Stimulated activated naive B cell treated with anti-CD40 and anti-IgM and Interleukin-4, amounts not matched to agents 10 μg/mL and 1 μg/mL and 100 μg/mL, for 72 hours (primary cell): ENCODE data around the gene TMEM170B.

ENCODE experiments used
- ATAC-seq, 2 donors: fragments of 150-1000 bp; cut with Tn5 transposase; replicated peaks; 2 replicates each; pipeline ENCODE4 v1.10.0; 2021; ENCODE audit warnings: moderate library complexity in 1 of 2
- DNase-seq: peaks from one replicate; pipeline ENCODE4 v3.0.0; 2021
- H3K27ac Mint-ChIP-seq: one replicate; pipeline ENCODE4 v1.8.0; 2022; ENCODE audit warnings: mild to moderate bottlenecking, mixed read lengths
- H3K27me3 Mint-ChIP-seq, 2 donors: one replicate each; pipeline ENCODE4 v1.8.0; 2022; ENCODE audit warnings: mixed read lengths in 2 of 2
- H3K36me3 Mint-ChIP-seq, 2 donors: one replicate each; pipeline ENCODE4 v1.8.0; 2022; ENCODE audit warnings: mixed read lengths in 2 of 2, mild to moderate bottlenecking in 1 of 2
- H3K4me1 Mint-ChIP-seq, 2 donors: one replicate each; pipeline ENCODE4 v1.8.0; 2022; ENCODE audit warnings: mixed read lengths in 2 of 2, mild to moderate bottlenecking in 1 of 2
- H3K4me3 Mint-ChIP-seq, 2 donors: one replicate each; pipeline ENCODE4 v1.8.0; 2022; ENCODE audit warnings: mild to moderate bottlenecking in 2 of 2, mixed read lengths in 2 of 2, moderate library complexity in 1 of 2
- H3K9me3 Mint-ChIP-seq, 2 donors: one replicate each; pipeline ENCODE4 v1.8.0; 2022; ENCODE audit warnings: mixed read lengths in 2 of 2, mild to moderate bottlenecking in 1 of 2

Gene TMEM170B, protein sequence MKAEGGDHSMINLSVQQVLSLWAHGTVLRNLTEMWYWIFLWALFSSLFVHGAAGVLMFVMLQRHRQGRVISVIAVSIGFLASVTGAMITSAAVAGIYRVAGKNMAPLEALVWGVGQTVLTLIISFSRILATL

DNA sequence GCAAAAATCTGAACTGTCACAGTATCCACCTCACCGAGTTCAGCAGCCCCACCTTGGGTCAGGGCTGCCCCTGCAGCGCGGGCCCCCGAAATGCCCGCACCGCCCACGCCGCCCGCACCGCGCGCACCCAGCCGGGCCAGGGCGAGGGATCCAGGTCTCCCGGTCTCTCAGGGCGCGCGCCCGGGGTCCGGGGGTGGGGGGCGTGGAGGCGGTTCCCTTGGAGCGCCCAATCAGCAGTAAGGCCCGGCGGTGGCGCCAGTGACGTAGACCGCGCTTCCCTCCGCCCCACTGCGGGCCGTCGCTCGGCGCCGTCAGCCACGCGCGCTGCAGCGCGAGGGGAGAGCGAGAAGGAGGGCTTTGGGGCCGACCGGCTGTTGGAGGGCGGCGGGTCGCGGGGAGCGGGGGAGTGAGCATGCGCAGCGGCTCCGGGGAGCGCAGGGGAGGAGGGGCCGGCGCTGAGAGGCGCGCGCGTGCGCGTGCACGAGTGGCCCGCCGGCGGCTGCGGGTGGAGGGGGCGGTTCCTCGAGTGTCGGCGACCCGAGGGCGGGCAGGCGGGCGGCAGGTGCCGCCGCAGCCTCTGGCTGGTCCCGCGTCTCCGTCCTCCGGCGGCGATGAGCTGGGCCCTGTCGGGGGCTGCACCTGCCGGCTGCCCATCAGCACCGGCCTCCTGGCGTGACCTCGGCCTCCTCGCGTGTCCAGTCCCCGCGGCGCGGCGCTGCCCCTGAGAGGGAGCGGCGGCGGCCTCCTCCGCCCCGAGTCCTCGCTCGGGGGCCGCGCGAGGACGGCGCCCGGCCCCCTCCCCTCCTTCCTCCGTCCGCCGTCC is at the start of gene TMEM170B:
TSS of gene TMEM170B (plus strand) at position 521 of the 823 bp plus-strand sequence. CDS start 529 bp downstream, outside the sequence.
- peaks cover 8% of the 10 kb centered on the region in 2 donors for H3K27me3 Mint-ChIP-seq
- peak within 1 kb of the TSS; percentile 86 to 89 for H3K4me3 Mint-ChIP-seq
- ATAC-seq (peak; percentile 98), DNase-seq (peak; percentile 96)
- peaks cover 4 to 10% of the 10 kb centered on the region in 2 donors for H3K4me1 Mint-ChIP-seq
- no peaks in the 10 kb centered on the region for H3K9me3 Mint-ChIP-seq
- peak within 1 kb of the TSS; percentile 87 for H3K27ac Mint-ChIP-seq
- H3K36me3 Mint-ChIP-seq, result no peaks in the 10 kb centered on the region

DNA sequence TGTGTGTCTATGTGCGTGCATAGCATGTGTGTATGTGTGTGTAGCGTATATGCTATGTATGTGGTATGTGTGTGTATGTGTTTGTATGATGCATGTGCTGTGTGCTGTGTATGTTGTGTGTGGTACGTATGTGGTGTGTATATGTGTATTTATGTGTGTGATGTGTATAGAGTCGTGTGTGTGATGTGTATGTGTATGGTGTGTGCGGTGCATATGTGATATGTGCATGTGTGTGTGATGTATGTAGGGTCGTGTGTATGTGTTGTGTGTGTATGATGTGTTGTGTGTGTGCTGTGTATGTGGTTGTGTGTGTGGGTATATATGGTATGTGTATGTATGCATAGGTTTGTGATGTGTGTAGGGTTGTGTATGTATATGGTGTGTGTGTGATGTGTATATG is 46.6 kb upstream of the TMEM170B start:
- no peaks in the 10 kb centered on the region for H3K36me3 Mint-ChIP-seq

DNA sequence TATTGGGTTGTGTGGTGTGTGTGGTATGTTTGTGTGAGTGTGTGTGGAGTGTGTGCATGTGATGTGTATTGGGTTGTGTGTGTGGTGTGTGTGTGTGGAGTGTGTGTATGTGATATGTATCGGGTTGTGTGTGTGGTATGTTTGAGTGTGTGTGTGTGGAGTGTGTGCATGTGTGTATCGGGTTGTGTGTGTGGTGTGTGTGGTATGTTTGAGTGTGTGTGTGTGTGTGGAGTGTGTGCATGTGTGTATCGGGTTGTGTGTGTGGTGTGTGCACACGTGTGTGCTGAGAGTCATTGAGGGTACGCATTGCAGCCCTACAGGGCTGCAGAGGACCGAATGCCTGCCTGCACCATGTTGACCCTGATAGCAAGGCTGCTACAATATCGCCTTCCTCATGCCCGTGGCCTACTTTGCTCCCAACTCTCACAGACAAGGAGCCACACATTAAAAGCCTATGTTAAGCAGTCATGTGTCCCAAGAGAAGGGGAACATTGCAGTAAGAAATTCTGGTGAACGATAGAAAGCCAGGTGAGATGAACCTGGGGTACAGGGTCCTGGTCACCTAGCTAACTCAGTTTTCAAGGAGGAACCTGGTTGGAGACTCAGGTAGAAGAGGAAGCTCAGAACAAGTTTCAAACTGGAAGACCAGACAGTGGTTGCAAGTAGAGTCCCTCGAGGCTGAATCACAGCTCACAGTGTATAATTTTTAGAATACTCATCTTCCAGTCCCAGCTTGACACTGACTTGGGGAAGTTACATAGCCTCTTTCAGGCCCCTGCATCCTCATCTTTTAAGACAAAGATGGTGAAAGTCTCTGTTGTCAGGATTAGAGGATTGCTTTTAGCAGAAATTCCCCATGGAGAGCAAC is 45.7 kb upstream of the TMEM170B start:
- ATAC-seq (peak; percentile 68 to 70), DNase-seq (no peak)
- H3K27me3 Mint-ChIP-seq, result no peaks in the 10 kb centered on the region
- H3K4me3 Mint-ChIP-seq, result no peak overlapping the region
- peaks cover 0 to 1% of the 10 kb centered on the region in 2 donors for H3K9me3 Mint-ChIP-seq
- peaks cover 21 to 29% of the 10 kb centered on the region in 2 donors for H3K4me1 Mint-ChIP-seq
- H3K27ac Mint-ChIP-seq, result no peak overlapping the region
- H3K36me3 Mint-ChIP-seq, result no peaks in the 10 kb centered on the region

More for the DNA sequence above, 46.6 kb upstream of the TMEM170B start:
- Mint-ChIP-seq H3K9me3 (peaks cover 0 to 1% of the 10 kb centered on the region in 2 donors), H3K27me3 (no peaks in the 10 kb centered on the region), H3K27ac (no peak overlapping the region), H3K4me1 (peaks cover 16 to 24% of the 10 kb centered on the region in 2 donors), H3K4me3 (no peak overlapping the region)
- ATAC-seq, result no peak
- no peak for DNase-seq

DNA sequence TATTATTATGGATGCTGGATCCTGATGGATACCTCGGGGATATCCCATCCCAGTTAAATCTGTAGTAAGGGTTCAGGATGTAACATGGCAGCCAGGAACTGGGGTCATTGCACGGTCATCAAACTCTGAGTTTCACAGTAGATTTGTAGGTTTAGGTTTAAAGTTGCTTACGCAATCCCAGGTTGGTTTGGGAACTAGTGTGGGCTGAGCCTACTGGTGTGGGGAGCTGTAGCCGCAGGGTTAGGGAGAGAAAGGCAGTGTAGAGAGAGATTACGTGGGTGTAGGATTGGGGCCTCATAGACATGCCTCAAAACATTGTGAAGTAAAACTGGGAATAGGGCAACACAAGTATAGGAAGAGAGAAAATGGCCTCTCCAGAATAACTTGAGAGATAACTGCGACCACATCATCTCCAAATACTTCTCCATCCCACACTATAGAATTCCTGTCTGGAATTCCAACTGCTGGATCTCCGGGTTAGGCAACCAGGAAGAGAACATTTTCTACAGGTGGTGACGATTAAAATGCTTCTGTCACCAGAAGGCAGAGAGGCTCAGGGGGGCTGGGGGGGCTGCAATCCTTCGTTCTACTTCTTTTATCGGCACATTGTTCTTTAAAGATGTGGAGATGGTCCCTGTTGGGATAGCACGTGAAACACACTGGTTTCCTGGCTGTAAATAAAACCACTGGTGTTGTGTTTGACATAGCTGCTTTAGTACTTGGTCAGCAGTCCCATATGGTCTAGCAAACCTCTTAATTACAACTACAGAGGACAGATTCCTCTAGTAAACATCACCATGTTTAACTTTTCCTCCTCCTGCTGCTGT is 44.9 kb upstream of the TMEM170B start:
- H3K36me3 Mint-ChIP-seq, result no peaks in the 10 kb centered on the region
- H3K9me3 Mint-ChIP-seq, result peaks cover 0 to 1% of the 10 kb centered on the region in 2 donors
- no peak overlapping the region for H3K27ac Mint-ChIP-seq
- H3K4me1 Mint-ChIP-seq, result peaks cover 26 to 35% of the 10 kb centered on the region in 2 donors
- no peaks in the 10 kb centered on the region for H3K27me3 Mint-ChIP-seq
- ATAC-seq (no peak), DNase-seq (no peak)
- no peak overlapping the region for H3K4me3 Mint-ChIP-seq

DNA sequence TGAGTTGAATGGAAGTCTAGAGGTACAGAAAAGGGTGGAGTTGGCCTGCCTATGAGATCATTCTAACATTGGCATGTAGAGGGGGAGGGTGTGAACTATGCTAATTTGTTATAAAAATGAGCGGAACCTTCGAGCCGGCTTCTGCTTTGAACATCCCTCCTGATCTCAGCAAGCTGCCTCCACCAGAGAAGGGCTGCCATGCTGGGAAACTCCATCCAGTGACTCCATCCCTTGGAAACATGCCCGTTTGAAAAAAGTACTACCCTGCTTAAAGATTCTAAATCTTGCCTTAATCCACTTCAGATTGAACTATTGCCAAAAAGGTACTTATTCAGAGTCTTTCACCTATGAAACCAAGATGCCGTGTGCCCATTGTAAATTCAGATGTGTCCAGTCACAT is 43.6 kb upstream of the TMEM170B start:
- Mint-ChIP-seq H3K9me3 (peaks cover 0 to 1% of the 10 kb centered on the region in 2 donors), H3K27me3 (no peaks in the 10 kb centered on the region), H3K4me3 (no peak overlapping the region), H3K27ac (no peak overlapping the region), H3K36me3 (no peaks in the 10 kb centered on the region), H3K4me1 (peaks cover 28 to 35% of the 10 kb centered on the region in 2 donors)
- ATAC-seq (no peak), DNase-seq (no peak)

DNA sequence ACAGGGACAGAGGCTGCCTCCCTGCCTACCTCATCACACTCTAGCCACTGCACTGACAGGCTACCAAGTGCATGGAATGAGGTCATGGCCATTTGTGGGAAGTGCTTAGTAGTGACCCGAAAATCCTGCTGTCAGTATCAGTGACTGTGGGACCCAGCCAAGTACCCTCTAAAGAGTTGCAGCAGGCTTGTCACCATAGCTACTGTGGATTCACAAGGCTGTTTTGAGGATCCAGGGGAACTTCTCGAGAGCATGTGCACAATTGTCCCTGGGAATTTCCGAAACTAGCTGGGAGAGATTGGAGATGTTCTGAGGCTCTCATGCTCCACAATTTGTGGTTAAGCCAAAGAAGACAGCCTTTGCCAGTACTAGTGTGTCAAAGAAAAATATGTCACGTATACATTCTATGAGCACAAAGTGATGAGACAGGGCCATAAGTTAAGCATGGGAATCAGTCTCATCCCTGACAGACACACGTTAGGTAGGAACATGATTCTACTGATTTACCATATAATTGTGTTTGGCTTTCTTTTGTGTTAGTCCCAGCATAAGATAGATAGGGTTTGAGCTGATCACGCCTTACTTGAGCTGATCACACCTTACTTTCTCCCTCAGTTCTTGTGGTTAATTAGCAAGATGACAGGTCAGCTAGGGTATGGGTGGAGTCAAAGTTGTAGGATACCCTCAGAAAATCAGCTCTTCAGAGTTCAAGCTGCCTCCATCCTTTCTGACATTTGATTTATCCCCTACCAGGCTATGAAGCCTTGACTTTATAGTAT is 42.6 kb upstream of the TMEM170B start:
- Mint-ChIP-seq H3K27me3 (no peaks in the 10 kb centered on the region), H3K9me3 (peaks cover 0 to 1% of the 10 kb centered on the region in 2 donors), H3K4me1 (peaks cover 28 to 35% of the 10 kb centered on the region in 2 donors), H3K27ac (peak overlapping the region; percentile 44), H3K36me3 (no peaks in the 10 kb centered on the region), H3K4me3 (no peak overlapping the region)
- no peak for DNase-seq
- ATAC-seq, result no peak

DNA sequence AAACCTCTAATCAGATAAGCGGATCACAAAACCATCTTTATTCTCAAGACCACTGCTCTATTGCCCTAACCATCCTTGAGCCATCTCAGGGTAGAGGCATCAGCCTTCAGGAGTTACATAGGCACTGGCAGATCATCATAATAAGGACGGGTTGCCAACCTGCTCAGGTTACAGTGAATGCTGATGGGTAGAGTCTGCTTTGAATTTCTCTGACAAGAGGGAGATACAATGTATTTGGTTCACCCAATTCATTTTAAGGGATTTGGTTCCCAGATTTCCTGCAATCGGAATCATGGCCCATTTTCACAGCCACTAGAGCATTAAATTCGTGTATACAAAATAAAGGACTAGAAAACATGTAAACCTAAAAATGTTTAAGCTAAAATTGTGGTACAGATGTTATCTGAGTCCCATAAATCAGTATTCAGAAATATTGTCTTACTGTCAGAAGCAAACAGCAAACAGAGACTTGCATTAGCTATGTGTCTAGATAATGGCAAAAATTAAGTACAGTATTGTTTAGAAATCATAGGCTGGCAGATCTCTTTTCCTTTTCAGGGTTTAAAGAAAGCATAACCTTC is 41.9 kb upstream of the TMEM170B start:
- H3K27me3 Mint-ChIP-seq, result no peaks in the 10 kb centered on the region
- ATAC-seq, result no peak
- peaks cover 28 to 35% of the 10 kb centered on the region in 2 donors for H3K4me1 Mint-ChIP-seq
- no peak for DNase-seq
- no peak overlapping the region for H3K4me3 Mint-ChIP-seq
- H3K36me3 Mint-ChIP-seq, result no peaks in the 10 kb centered on the region
- peaks cover 0 to 1% of the 10 kb centered on the region in 2 donors for H3K9me3 Mint-ChIP-seq
- peak overlapping the region; percentile 48 for H3K27ac Mint-ChIP-seq

DNA sequence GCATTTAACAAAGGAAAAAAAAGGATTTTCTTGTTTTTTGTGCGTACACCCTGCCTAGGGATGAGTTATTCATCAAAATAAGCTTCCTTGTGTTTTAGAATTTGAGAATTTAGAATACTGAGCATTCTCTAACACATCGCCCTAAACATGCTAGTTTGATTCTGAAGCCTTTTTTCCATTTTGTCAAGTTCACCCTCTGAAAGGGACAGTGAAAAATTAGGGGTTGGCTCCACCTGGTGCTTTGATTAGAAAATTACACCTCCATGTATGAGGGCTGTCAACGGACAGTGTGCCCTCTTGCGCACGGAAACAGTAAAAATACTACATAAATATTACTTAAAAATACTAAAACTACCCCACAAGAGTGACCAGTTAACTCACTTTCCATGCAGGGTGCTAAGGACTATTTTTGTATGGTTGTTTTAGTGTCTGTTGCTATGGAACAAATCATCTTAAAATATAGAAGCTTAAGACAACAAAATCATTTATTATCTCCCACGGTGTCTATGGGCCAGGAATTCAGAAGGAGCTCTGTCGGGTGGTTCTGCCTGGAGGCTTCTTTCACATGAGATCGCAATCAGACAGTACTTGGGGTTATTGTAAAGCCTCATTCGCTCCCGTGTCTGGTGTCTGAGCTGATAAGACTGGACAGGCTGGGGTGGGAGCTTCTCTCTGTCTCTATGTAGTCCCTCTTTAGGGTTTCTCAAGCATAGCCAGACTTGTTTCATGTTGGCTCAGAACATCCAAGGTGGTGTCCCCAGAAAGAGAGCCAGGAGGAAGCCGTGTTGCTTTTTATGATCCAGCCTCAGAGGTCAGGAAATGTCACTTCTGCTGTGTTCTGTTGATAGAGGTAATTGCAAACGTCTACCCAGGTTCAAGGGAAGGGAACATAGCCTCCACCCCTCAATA is 41.1 kb upstream of the TMEM170B start:
- DNase-seq (peak; percentile 63), ATAC-seq (peak; percentile 80 to 83)
- H3K36me3 Mint-ChIP-seq, result no peaks in the 10 kb centered on the region
- peaks cover 28 to 35% of the 10 kb centered on the region in 2 donors for H3K4me1 Mint-ChIP-seq
- no peaks in the 10 kb centered on the region for H3K27me3 Mint-ChIP-seq
- peak overlapping the region; percentile 77 for H3K27ac Mint-ChIP-seq
- H3K9me3 Mint-ChIP-seq, result peaks cover 0 to 1% of the 10 kb centered on the region in 2 donors
- H3K4me3 Mint-ChIP-seq, result peak overlapping the region; percentile 12 to 28

DNA sequence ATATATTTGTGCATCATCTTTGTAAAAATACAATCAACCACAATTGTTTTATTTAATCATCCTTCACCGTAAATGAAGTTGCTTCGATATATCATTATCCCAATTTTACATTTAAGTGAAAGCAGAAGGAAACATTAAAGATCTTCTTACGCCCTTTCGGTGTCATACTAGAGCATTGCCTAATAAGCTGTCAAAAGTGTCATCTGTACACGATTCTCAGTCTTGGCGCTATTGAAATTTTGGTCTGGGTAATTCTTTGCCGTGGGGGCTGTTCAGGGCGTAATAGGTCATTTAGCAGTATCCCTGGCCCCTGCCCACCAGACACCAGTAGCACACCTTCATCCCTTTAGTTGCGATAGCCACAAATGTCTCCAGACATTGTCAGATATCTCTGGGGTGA is 40.4 kb upstream of the TMEM170B start:
- no peak for DNase-seq
- H3K9me3 Mint-ChIP-seq, result peaks cover 0 to 1% of the 10 kb centered on the region in 2 donors
- H3K27ac Mint-ChIP-seq, result no peak overlapping the region
- no peak for ATAC-seq
- H3K27me3 Mint-ChIP-seq, result no peaks in the 10 kb centered on the region
- H3K4me1 Mint-ChIP-seq, result peaks cover 28 to 35% of the 10 kb centered on the region in 2 donors
- no peaks in the 10 kb centered on the region for H3K36me3 Mint-ChIP-seq
- no peak overlapping the region for H3K4me3 Mint-ChIP-seq

DNA sequence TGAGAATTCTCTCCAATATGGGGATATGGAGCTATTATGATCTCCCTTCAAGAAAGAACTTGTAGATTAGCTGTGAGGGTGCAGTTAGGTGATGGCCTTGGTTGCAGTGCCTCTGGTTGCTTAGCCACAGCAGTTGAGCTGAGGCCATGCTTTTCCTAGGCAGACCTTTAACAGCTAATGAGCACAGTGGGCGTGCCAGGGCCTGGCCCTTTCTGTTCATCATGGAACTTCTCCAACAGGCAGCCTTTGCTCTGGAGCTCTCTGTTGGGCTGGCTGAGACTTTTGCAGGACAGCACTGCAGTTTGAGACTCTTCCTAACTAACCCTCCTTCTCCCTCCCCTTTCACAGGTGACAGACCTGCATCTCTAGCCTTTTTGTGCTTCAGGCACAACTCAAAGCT is 39.7 kb upstream of the TMEM170B start:
- no peak for ATAC-seq
- H3K4me3 Mint-ChIP-seq, result no peak overlapping the region
- H3K9me3 Mint-ChIP-seq, result peaks cover 0 to 1% of the 10 kb centered on the region in 2 donors

DNA sequence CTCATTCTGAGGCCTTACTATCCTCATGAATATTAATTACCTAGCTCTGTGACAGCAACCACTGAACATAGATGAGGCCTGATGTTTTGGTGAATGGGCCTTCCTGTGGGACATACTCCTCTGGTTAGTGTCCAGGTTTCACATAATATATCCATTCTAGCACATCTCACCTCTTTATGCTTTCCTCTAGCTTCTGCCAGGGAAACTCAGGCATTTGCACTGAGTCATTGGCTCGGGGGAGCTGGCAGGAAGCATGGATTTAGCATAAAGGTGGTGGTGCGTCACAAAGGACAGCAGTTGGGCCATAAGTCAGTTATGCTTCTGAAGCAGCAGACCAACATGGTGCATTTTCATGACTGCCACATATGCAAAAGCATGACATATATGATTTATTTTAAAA is 37.5 kb upstream of the TMEM170B start:
- DNase-seq (no peak), ATAC-seq (no peak)
- H3K27ac Mint-ChIP-seq, result no peak overlapping the region
- H3K27me3 Mint-ChIP-seq, result no peaks in the 10 kb centered on the region
- no peaks in the 10 kb centered on the region for H3K36me3 Mint-ChIP-seq
- no peaks in the 10 kb centered on the region for H3K9me3 Mint-ChIP-seq
- peaks cover 18% of the 10 kb centered on the region in 2 donors for H3K4me1 Mint-ChIP-seq
- no peak overlapping the region for H3K4me3 Mint-ChIP-seq

More for the DNA sequence above, 39.7 kb upstream of the TMEM170B start:
- Mint-ChIP-seq H3K36me3 (no peaks in the 10 kb centered on the region), H3K27ac (no peak overlapping the region), H3K4me1 (peaks cover 28 to 35% of the 10 kb centered on the region in 2 donors), H3K27me3 (no peaks in the 10 kb centered on the region)
- no peak for DNase-seq

DNA sequence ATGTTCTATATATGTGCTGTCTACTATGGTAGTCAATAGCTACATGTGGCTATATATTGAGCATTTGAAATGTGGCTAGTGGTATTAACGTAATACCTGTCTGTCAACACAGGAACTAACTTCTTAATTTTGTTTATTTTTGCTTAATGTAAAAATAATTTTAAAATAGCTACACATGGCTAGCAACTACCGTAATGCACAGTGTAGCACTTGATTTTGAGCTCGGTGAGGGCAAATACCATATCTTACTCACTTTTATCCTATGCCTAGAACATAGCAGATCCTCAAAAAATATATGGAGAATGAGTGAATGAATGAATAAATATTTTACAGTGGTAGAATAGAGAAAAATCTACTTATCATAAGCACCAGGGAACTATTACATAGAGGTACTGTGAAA is 28.1 kb upstream of the TMEM170B start:
- DNase-seq (no peak), ATAC-seq (no peak)
- no peaks in the 10 kb centered on the region for H3K27me3 Mint-ChIP-seq
- H3K9me3 Mint-ChIP-seq, result peaks cover 12 to 14% of the 10 kb centered on the region in 2 donors
- H3K4me3 Mint-ChIP-seq, result no peak overlapping the region
- peaks cover 10 to 14% of the 10 kb centered on the region in 2 donors for H3K4me1 Mint-ChIP-seq
- peaks cover 0 to 4% of the 10 kb centered on the region in 2 donors for H3K36me3 Mint-ChIP-seq
- H3K27ac Mint-ChIP-seq, result no peak overlapping the region
